Neural progenitor cell (in vitro differentiated cells): ENCODE data around the gene BMP7. TPM values are rescaled to one million over a fixed set of nuclear protein-coding genes. Genes with fewer than 3 reads are reported as not detected.
"Not testable (repeated sequence)": the region's sequence is repeated elsewhere in the genome, so short reads cannot be mapped to it uniquely, and the experiment has no call there.

Source experiments
- DNase-seq: peaks from one replicate; pipeline ENCODE4 v3.0.0-alpha.2; 2016; ENCODE audit warnings: low spot score
- H2AFZ ChIP-seq: fragments of 200-600 bp; sonication (generic); replicated peaks from 2 replicates; pipeline ENCODE4 v1.6.1; 2016; ENCODE audit warnings: antibody characterized with exemption
- H3F3A ChIP-seq: fragments of 200-600 bp; sonication (generic); 2 replicates; pipeline ENCODE4 v1.6.1; 2016; ENCODE audit warnings: antibody characterized with exemption, low read depth
- H3K27ac ChIP-seq: fragments of 200-600 bp; sonication (generic); 2 replicates; pipeline ENCODE4 v1.5.1; 2016; ENCODE audit warnings: mild to moderate bottlenecking
- H3K27me3 ChIP-seq: fragments of 200-600 bp; sonication (generic); 2 replicates; pipeline ENCODE4 v1.6.1; 2016; ENCODE audit warnings: mild to moderate bottlenecking, moderate library complexity
- H3K36me3 ChIP-seq: fragments of 200-600 bp; sonication (generic); 2 replicates; pipeline ENCODE4 v1.5.1; 2016
- H3K4me1 ChIP-seq: fragments of 200-600 bp; sonication (generic); 2 replicates; pipeline ENCODE4 v1.6.1; 2016; ENCODE audit warnings: mixed run types
- H3K4me2 ChIP-seq: fragments of 200-600 bp; sonication (generic); 2 replicates; pipeline ENCODE4 v1.6.1; 2016
- H3K4me3 ChIP-seq: fragments of 200-600 bp; sonication (generic); 2 replicates; pipeline ENCODE4 v1.5.1; 2016
- H3K79me2 ChIP-seq: fragments of 200-600 bp; sonication (generic); 2 replicates; pipeline ENCODE4 v1.6.1; 2016; ENCODE audit warnings: low read depth
- H3K9ac ChIP-seq: fragments of 200-600 bp; sonication (generic); 2 replicates; pipeline ENCODE4 v1.6.1; 2016
- H3K9me3 ChIP-seq: fragments of 200-600 bp; sonication (generic); 2 replicates; pipeline ENCODE4 v1.5.1; 2016; ENCODE audit warnings: low read depth
- H4K20me1 ChIP-seq: fragments of 200-600 bp; sonication (generic); 2 replicates; pipeline ENCODE4 v1.6.1; 2016; ENCODE audit warnings: low read depth
- H3K27ac Mint-ChIP-seq: 3 replicates; pipeline ENCODE4 v1.8.0; 2021; ENCODE audit warnings: mixed read lengths
- H3K27me3 Mint-ChIP-seq: 2 replicates; pipeline ENCODE4 v1.8.0; 2022; ENCODE audit warnings: low read depth, mild to moderate bottlenecking, inconsistent platforms, moderate library complexity, mixed read lengths; ENCODE audit not compliant: insufficient read depth
- H3K36me3 Mint-ChIP-seq: 3 replicates; pipeline ENCODE4 v1.8.0; 2021; ENCODE audit warnings: mixed read lengths
- H3K4me1 Mint-ChIP-seq: 3 replicates; pipeline ENCODE4 v1.8.0; 2021; ENCODE audit warnings: mixed read lengths
- H3K4me3 Mint-ChIP-seq: 3 replicates; pipeline ENCODE4 v1.8.0; 2021; ENCODE audit warnings: mild to moderate bottlenecking, moderate library complexity, mixed read lengths
- H3K9me3 Mint-ChIP-seq: 3 replicates; pipeline ENCODE4 v1.8.0; 2020; ENCODE audit warnings: mixed read lengths
- EZH2 ChIP-seq: fragments of 200-600 bp; sonication (generic); IDR thresholded peaks from 2 replicates; pipeline ENCODE4 v1.6.1; 2017; ENCODE audit warnings: antibody characterized with exemption, mild to moderate bottlenecking, moderate library complexity
- EZH2phosphoT487 ChIP-seq: fragments of 200-600 bp; sonication (generic); IDR thresholded peaks from 2 replicates; pipeline ENCODE4 v1.6.1; 2017; ENCODE audit warnings: antibody characterized with exemption
- total RNA-seq: library from RNA; depleted of rRNA; stranded (reverse); fragments of >200 nt; gene quantifications from 2 replicates; pipeline ENCODE4 v1.2.3, GENCODE V29; 2015; ENCODE audit warnings: low replicate concordance
- TF ChIP-seq, protein P1 (sequence below): fragments of 200-600 bp; sonication (generic); IDR thresholded peaks from 2 replicates; pipeline ENCODE4 v1.5.1; 2017; ENCODE audit warnings: antibody characterized with exemption, mild to moderate bottlenecking

Gene BMP7
- total RNA-seq, 1 donor from 2014 or later: 11.2 TPM

DNA sequence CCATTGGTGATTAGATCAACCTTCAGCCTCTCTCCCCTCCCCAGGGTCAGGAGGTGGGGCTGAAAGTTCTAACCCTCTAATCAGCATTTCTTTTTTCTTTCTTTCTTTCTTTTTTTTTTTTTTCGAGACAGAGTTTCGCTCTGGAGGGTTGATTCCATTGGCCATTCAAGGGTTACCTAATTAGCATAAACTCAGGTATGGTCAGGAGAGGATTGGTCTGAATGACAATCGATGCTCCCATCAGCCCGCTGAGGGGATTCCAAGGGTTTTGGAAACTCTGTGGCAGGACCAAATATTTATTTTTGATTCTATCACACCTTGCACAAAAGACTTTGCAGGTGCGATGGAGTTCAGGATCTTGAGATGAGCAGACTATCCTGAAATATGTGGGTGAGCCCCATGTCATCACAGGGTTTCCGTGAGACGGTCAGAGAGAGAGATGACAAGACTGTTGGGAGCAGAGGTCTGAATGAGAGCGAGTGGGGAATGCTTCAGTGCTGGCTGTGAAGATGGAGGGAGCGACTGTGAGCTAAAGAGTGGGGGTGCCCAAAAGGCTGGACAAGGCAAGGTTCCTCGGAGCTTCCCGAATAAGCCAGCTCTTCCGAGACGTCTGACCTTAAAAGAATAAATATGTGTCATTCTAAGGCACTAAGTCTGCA, 107.1 kb downstream of the BMP7 start:
- Mint-ChIP-seq H3K36me3 (peaks cover 3% of the 10 kb centered on the region), H3K4me3 (no peak overlapping the region), H3K27me3 (peaks cover 8% of the 10 kb centered on the region), H3K27ac (no peak overlapping the region), H3K9me3 (no peaks in the 10 kb centered on the region), H3K4me1 (peaks cover 11% of the 10 kb centered on the region)
- H3F3A ChIP-seq: peaks cover 12% of the 10 kb centered on the region
- H3K36me3 ChIP-seq: no peaks in the 10 kb centered on the region
- H3K27ac ChIP-seq: no peak overlapping the region
- TF ChIP-seq EZH2 (no peak), EZH2phosphoT487 (no peak)
- TF ChIP-seq, protein P1, sequence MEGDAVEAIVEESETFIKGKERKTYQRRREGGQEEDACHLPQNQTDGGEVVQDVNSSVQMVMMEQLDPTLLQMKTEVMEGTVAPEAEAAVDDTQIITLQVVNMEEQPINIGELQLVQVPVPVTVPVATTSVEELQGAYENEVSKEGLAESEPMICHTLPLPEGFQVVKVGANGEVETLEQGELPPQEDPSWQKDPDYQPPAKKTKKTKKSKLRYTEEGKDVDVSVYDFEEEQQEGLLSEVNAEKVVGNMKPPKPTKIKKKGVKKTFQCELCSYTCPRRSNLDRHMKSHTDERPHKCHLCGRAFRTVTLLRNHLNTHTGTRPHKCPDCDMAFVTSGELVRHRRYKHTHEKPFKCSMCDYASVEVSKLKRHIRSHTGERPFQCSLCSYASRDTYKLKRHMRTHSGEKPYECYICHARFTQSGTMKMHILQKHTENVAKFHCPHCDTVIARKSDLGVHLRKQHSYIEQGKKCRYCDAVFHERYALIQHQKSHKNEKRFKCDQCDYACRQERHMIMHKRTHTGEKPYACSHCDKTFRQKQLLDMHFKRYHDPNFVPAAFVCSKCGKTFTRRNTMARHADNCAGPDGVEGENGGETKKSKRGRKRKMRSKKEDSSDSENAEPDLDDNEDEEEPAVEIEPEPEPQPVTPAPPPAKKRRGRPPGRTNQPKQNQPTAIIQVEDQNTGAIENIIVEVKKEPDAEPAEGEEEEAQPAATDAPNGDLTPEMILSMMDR: no peak
- H2AFZ ChIP-seq: no peak overlapping the region
- H3K79me2 ChIP-seq: no peaks in the 10 kb centered on the region
- no peak for DNase-seq
- no peak overlapping the region for H3K9ac ChIP-seq
- peak overlapping the region; percentile 42 for H3K4me2 ChIP-seq
- no peaks in the 10 kb centered on the region for H3K27me3 ChIP-seq
- H3K4me1 ChIP-seq: peaks cover 9% of the 10 kb centered on the region
- no peaks in the 10 kb centered on the region for H4K20me1 ChIP-seq
- no peak overlapping the region for H3K4me3 ChIP-seq
- H3K9me3 ChIP-seq: no peaks in the 10 kb centered on the region

DNA sequence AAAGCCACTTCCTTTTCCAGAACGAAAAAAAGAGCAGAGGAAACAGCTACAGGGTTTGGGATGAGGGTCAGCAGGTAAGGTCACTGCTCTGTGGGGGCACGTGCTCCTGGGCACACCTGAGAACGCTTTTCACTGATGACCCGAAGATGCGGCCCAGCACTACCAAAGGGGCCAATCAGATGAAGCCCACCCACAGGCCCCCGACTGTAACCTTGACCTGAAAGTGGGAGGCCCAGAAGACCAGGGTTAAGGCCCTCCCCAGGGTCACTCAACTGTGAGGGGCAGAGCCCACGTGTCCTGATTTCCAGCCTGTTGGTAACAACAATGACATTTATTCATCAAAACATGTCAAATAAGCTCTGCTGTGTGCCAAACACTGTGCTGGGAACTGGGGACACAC, 108.0 kb downstream of the BMP7 start:
- H3F3A ChIP-seq: peaks cover 12% of the 10 kb centered on the region
- Mint-ChIP-seq H3K4me1 (peaks cover 11% of the 10 kb centered on the region), H3K27me3 (peaks cover 9% of the 10 kb centered on the region), H3K4me3 (no peak overlapping the region), H3K36me3 (no peaks in the 10 kb centered on the region), H3K27ac (no peak overlapping the region), H3K9me3 (no peaks in the 10 kb centered on the region)
- no peak overlapping the region for H3K4me3 ChIP-seq
- peaks cover 9% of the 10 kb centered on the region for H3K4me1 ChIP-seq
- no peaks in the 10 kb centered on the region for H3K79me2 ChIP-seq
- no peak overlapping the region for H2AFZ ChIP-seq
- H3K36me3 ChIP-seq: no peaks in the 10 kb centered on the region
- no peak overlapping the region for H3K9ac ChIP-seq
- no peaks in the 10 kb centered on the region for H3K27me3 ChIP-seq
- peak overlapping the region; percentile 42 for H3K4me2 ChIP-seq
- H4K20me1 ChIP-seq: no peaks in the 10 kb centered on the region
- TF ChIP-seq, protein P1: no peak
- no peak for TF ChIP-seq EZH2
- no peak for TF ChIP-seq EZH2phosphoT487
- H3K9me3 ChIP-seq: no peaks in the 10 kb centered on the region
- H3K27ac ChIP-seq: no peak overlapping the region
- no peak for DNase-seq

DNA sequence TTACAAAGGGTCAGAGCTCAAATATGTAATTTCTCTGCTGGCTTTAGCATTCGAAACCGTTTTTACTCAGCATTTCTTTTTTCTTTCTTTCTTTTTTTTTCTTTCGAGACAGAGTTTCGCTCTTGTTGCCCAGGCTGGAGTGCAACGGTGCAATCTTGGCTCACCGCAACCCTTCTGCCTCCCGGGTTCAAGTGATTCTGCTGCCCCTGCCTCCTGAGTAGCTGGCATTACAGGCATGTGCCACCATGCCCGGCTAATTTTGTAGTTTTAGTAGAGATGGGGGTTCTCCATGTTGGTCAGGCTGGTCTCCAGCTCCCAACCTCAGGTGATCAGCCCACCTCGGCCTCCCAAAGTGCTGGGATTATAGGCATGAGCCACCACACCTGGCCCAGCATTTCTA, 108.7 kb downstream of the BMP7 start:
- H3K4me3 Mint-ChIP-seq, H3K36me3 Mint-ChIP-seq, H3K4me1 ChIP-seq, H3K9ac ChIP-seq, H3K27me3 Mint-ChIP-seq, H3K27me3 ChIP-seq, H3K9me3 Mint-ChIP-seq, H3K4me2 ChIP-seq, H3K36me3 ChIP-seq, H3K4me3 ChIP-seq, H4K20me1 ChIP-seq, H3K27ac ChIP-seq, DNase-seq, H2AFZ ChIP-seq, H3K9me3 ChIP-seq, H3K79me2 ChIP-seq, H3K27ac Mint-ChIP-seq: not testable (repeated sequence)
- H3K4me1 Mint-ChIP-seq: peaks cover 11% of the 10 kb centered on the region
- H3F3A ChIP-seq: peaks cover 12% of the 10 kb centered on the region

DNA sequence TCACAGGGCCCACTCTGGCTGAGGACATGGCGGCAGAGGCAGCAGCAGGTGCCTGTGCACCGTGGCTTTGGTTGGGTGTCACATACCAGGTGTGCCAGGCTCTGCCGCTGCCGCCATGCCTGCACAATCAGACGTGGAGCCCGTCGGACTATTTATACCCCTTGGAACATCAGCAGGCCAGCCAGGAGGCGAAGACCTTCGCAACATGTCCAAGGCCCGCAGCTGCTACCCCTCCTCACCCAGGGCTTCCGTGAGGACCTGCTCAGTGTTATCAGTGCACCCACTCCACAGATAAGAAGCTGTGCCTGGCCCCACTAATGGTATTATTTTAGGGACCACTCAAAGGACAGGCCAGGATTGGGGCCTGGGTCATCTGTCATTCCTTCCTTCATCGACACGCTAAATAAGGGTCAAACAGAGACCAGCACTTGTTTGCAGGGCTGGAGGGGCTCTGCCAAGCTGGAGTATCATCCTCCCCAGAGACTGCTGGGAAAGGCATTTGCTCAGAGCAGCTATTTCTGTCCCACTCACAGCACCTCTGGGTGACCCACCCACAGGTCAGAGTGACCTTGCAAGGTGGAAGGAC, 109.2 kb downstream of the BMP7 start:
- no peaks in the 10 kb centered on the region for H3K36me3 ChIP-seq
- TF ChIP-seq EZH2phosphoT487 (no peak), EZH2 (no peak)
- TF ChIP-seq, protein P1: no peak
- Mint-ChIP-seq H3K4me3 (no peak overlapping the region), H3K36me3 (no peaks in the 10 kb centered on the region), H3K27me3 (peaks cover 7% of the 10 kb centered on the region), H3K9me3 (no peaks in the 10 kb centered on the region), H3K27ac (no peak overlapping the region), H3K4me1 (peaks cover 11% of the 10 kb centered on the region)
- no peaks in the 10 kb centered on the region for H4K20me1 ChIP-seq
- no peak overlapping the region for H3K4me3 ChIP-seq
- no peak overlapping the region for H3K9ac ChIP-seq
- H3K27ac ChIP-seq: no peak overlapping the region
- no peak for DNase-seq
- H3K27me3 ChIP-seq: no peaks in the 10 kb centered on the region
- H3F3A ChIP-seq: peaks cover 12% of the 10 kb centered on the region
- H3K79me2 ChIP-seq: no peaks in the 10 kb centered on the region
- H2AFZ ChIP-seq: no peak overlapping the region
- no peak overlapping the region for H3K4me2 ChIP-seq
- H3K4me1 ChIP-seq: peaks cover 9% of the 10 kb centered on the region
- H3K9me3 ChIP-seq: no peaks in the 10 kb centered on the region
